ENCODE measurements around the gene GGT5. TPM values are rescaled to one million over a fixed set of nuclear protein-coding genes. Genes with fewer than 3 reads are reported as not detected.

Gene GGT5
- total and polyA plus RNA-seq, 12 donors: 4.3 to 67.4 (median 13.1) TPM

DNA sequence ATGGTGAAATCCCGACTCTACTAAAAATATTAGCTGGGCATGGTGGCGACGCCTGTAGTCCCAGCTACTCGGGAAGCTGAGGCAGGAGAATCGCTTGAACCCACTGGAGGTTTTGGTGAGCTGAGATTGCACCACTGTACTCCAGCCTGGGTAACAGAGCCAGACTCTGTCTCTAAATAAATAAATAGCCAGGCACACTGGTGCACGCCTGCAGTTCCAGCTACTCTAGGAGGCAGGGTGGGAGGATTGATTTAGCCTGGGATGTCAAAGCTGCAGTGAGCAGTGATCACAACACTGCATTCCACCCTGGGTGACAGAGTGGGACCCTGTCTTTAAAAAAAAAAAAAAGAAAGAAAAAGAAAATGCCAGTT, 46.2 kb downstream of the GGT5 start:
- no peaks in the 10 kb centered on the region for H3K36me3 ChIP-seq
- peaks cover 0 to 26% (median 5%) of the 10 kb centered on the region in 9 donors for H3K4me1 ChIP-seq
- H3K4me3 ChIP-seq: no peak overlapping the region
- H3K27ac ChIP-seq: peak overlapping the region in 4 of 10 donors; percentile 14 to 58 (median 38)
- peak in 2 of 8 donors; percentile 9 to 37 for ATAC-seq
- 84 to 92% methylated on average over 6 of the region's 6 CpGs for WGBS, 2 donors
- H3K9me3 ChIP-seq: no peaks in the 10 kb centered on the region
- intact Hi-C loops (cut with DNase I): loop anchor here in 1 of 10 donors (5.0 kb wide), 1 partner anchor 34 kb away; no protein-coding TSS in a partner anchor
- TF ChIP-seq, protein P1, sequence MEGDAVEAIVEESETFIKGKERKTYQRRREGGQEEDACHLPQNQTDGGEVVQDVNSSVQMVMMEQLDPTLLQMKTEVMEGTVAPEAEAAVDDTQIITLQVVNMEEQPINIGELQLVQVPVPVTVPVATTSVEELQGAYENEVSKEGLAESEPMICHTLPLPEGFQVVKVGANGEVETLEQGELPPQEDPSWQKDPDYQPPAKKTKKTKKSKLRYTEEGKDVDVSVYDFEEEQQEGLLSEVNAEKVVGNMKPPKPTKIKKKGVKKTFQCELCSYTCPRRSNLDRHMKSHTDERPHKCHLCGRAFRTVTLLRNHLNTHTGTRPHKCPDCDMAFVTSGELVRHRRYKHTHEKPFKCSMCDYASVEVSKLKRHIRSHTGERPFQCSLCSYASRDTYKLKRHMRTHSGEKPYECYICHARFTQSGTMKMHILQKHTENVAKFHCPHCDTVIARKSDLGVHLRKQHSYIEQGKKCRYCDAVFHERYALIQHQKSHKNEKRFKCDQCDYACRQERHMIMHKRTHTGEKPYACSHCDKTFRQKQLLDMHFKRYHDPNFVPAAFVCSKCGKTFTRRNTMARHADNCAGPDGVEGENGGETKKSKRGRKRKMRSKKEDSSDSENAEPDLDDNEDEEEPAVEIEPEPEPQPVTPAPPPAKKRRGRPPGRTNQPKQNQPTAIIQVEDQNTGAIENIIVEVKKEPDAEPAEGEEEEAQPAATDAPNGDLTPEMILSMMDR (IDR thresholded peaks at IDR 0.05): no peak
- no peak for DNase-seq
- H3K27me3 ChIP-seq: no peaks in the 10 kb centered on the region

DNA sequence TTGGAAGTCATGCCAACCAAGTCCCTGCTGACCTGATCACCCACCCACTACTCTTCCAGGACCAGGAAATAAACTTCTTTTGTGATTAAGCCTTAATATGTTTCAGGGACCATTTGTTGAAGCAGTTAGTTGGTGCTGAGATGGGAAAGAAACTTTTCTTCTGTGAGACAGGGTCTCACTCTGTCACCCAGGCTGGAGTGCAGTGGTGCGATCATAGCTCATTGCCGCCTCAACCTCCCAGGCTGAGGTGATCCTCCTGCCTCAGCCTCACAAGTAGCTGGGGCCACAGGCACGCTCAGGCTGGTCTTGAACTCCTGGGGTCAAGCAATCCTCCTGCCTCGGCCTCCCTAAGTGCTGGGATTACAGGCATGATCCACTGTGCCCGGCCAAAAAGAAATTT, 53.0 kb downstream of the GGT5 start:
- TF ChIP-seq, protein P1 (IDR thresholded peaks at IDR 0.05): no peak
- intact Hi-C loops (cut with DNase I): loop anchor here in 2 of 10 donors (5.0 kb wide), 1 partner anchor 55 kb away; the partner anchor contains the start of gene GGT5 (in 2 of the 2)

DNA sequence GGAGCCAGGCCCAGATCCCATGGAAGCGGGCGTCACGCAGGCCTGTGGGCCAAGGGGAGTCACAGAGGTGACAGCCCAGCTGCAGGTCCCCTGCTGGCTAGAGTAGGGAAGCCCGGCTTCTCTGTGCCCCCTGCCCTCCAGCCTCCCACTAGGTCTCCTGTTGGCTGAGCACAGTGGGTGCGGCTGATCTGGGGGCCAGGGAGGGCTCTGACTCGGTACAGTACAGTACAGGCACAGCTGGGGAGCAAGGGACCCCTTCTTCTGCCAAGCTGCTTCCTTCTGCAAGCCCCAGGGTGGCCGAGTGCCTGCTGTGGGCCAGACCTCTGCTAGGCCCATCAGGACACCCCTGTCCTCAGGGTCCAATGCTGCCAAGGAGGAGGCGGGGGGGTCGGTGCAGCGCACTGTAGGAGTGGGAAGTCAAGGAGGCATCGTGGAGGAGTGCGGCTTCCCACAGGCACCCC, 53.5 kb downstream of the GGT5 start:
- H3K4me1 ChIP-seq: peaks cover 0 to 17% (median 12%) of the 10 kb centered on the region in 9 donors
- H3K27ac ChIP-seq: no peak overlapping the region
- H3K4me3 ChIP-seq: no peak overlapping the region
- no peaks in the 10 kb centered on the region for H3K9me3 ChIP-seq
- ATAC-seq (peak in 1 of 8 donors; percentile 2), DNase-seq (no peak)
- H3K36me3 ChIP-seq: peaks cover 0 to 7% (median 0%) of the 10 kb centered on the region in 9 donors
- TF ChIP-seq, protein P1 (IDR thresholded peaks at IDR 0.05): no peak
- intact Hi-C loops (cut with DNase I): loop anchor here in 2 of 10 donors (5.0 kb wide), 1 partner anchor 56 kb away; the partner anchor contains the start of gene GGT5 (in 2 of the 2)
- no peaks in the 10 kb centered on the region for H3K27me3 ChIP-seq
- WGBS, 2 donors: 90 to 92% methylated on average over 12 of the region's 12 CpGs

More for the DNA sequence above, 53.0 kb downstream of the GGT5 start:
- no peaks in the 10 kb centered on the region for H3K27me3 ChIP-seq
- H3K4me1 ChIP-seq: peaks cover 0 to 17% (median 14%) of the 10 kb centered on the region in 9 donors
- H3K9me3 ChIP-seq: no peaks in the 10 kb centered on the region
- WGBS, 2 donors: 86 to 98% methylated on average over 5 of the region's 5 CpGs
- DNase-seq (no peak), ATAC-seq (no peak)
- no peak overlapping the region for H3K27ac ChIP-seq
- H3K4me3 ChIP-seq: no peak overlapping the region
- H3K36me3 ChIP-seq: peaks cover 0 to 5% (median 0%) of the 10 kb centered on the region in 9 donors

DNA sequence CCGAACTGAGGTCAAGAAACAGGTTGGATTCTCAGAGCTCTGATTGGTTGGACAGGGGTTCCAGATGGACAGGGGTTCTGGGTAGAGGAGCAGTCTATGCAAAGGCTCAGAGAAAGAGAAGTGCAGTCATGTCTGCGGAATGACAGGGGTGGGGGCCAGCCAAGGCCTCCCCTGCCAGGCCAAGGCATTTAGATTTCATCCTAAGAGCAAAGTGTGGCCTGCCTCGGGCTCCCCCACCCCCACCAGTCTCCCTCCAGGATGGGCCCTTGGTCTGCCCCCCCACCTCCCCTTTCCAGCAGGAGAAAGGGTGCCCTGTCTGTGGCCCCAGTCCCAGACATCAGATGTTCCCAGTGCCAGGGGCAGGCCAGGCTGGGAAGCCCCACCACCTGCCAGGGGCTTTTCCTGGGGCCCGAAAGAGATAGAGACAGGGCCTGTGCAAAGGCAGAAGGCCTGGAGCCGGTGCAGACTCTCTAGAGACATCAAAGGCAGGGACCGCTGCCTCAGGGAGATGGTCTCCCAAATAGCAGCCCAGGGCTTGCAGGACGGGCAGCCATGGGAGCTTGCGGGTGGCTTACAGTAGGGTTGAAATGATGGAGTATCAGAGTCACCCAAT, 54.2 kb downstream of the GGT5 start:
- Histone ChIP-seq H3K4me3 (no peak overlapping the region), H3K4me1 (peaks cover 0 to 17% (median 12%) of the 10 kb centered on the region in 9 donors), H3K27me3 (no peaks in the 10 kb centered on the region), H3K9me3 (no peaks in the 10 kb centered on the region), H3K36me3 (peaks cover 0 to 8% (median 0%) of the 10 kb centered on the region in 9 donors), H3K27ac (peak overlapping the region in 2 of 10 donors; percentile 7 to 36)
- no peak for DNase-seq
- TF ChIP-seq, protein P1 (IDR thresholded peaks at IDR 0.05): no peak
- intact Hi-C loops (cut with DNase I): loop anchor here in 3 of 10 donors (1.0 to 5.0 kb wide), 2 partner anchors 57 kb away; partner anchors contain the start of gene GGT5 (in 2 of the 3)
- no peak for ATAC-seq
- WGBS, 2 donors: 92 to 94% methylated on average over 8 of the region's 8 CpGs
